ENCODE measurements around the gene TGFBR3.

TGFBR3 gene

DNA sequence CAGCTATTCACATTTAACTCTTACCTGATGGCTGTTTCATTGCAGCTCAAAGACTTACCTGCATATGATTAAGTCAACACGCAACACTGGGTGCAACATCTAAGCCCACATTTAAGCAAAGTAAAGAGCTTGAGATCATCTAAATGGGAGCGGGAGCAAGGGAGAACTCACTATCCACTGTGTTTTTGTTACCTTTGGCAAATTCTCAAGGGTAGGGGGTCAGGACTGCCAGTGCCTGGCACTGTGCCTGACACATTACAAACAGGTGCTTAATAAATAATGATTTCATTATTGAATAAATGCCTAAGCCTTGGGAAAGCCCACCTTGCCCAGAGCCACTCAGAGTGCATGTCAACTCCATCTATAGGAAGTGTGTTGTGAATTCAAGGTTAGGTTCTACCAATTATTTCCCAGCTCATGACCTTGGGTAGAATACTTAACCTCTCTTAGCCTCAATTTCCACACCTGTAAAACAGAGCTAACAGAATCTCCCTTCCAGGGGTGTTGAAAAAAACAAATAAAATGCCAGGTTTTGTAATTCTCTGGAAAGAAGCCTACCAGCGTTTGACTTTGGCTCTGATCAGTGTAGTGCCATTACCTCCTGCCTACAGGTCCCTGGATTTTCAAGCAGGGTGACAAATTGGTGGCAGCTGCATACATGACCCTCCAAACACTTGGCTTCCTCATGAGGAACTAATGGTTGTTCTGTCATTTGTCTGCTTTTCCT lies 109.7 kb downstream of the TGFBR3 start:
- no peak for DNase-seq

DNA sequence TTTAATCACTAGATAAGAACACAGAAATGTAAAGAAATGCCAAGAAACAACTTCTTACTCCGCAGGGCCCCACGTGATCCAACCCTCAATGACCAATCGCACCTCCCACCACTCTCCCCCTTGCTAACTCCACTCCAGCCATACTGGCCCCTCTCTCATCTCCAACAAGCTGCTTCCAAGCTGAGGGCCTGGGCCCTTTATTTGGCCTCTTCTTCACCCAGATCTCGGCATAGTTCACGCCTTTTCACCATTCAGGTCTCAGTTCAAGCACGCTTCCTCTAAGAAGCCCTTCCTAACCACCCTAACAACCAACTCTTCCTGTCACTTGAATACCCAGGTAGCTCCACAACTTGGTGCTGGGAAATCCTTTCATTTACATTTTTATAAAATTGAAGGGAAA lies 110.7 kb downstream of the TGFBR3 start:
- DNase-seq: no peak

DNA sequence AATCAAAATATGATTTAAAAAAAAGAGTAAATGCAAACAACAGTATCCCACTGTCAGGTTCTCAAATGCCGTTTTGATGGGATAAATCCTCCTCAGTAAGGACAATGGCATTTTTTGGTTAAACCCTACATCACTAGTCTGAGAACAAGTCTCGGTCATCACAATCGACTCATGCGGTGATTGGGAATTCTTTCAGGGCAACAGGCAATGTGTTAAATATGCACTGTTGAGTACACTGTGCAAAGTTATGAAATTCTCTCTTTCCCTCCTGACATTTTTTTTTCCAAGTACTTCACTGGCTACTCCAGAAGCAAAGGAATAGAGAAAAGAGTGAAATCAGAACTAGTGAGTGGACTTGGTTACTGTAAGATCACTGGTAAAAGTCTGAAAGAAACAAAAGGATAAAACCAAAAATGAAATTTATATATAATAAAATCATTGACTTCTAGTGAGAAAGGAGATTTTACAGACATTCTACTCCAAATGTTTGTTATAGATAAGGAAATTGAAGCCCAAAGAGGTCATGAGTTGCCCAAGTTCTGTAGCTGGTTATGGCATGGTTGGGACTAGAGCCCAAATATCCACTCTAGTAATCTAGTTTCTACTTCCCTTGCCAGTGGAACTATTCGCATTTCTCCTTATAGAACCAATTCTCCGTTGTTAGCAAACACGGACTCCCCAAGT lies 111.3 kb downstream of the TGFBR3 start:
- DNase-seq: no peak

GRCh38 chr1:91771717-91772116 lies 114.2 kb downstream of the TGFBR3 start:
- DNase-seq: no peak

DNA sequence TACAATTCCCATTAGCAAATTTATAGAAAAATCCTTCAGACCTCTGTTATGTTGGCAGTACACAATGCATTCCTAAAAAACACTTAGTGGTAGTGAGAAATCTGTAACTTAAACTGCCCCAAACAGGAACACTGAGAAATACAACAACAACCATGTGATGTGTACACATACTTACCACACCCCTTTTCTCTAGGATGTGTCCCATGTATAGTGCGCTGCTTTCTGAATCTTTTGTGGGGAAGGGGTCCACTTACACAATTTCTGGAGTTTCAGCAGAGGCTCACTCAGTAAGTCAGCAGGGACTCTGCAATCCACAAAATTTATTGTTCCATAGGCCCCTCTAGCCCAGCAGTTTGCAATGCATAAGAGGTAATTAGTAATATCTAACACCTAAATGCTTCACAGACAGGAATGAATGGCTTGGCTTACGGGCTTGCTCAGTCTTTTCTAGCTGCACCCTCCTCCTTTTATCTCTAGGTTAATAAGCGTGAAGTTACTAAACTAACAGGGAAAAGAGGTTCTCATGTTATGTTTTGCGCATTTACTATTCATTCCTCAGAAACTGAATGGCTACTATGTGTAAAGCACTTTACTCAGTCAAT lies 115.2 kb downstream of the TGFBR3 start:
- no peak for DNase-seq

DNA sequence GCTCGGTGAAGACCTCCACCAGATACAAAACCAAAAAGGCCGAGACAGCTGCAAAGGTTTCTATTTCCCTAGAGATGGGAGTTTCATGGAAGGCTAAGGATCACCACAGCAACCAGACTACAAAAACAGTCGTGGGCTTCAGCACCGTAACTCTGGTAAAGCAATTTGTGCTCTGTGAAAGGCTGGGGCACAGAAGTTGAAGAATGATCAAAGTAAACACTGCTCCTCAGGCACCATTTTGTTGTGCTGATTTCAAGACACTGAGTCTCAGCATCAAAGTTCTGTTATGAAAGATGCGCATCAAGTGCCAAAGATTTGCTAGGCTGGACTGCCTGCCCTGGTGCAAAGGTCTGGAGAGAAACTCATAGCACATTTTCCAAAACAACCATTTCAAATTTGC lies 116.2 kb downstream of the TGFBR3 start:
- DNase-seq: no peak

DNA sequence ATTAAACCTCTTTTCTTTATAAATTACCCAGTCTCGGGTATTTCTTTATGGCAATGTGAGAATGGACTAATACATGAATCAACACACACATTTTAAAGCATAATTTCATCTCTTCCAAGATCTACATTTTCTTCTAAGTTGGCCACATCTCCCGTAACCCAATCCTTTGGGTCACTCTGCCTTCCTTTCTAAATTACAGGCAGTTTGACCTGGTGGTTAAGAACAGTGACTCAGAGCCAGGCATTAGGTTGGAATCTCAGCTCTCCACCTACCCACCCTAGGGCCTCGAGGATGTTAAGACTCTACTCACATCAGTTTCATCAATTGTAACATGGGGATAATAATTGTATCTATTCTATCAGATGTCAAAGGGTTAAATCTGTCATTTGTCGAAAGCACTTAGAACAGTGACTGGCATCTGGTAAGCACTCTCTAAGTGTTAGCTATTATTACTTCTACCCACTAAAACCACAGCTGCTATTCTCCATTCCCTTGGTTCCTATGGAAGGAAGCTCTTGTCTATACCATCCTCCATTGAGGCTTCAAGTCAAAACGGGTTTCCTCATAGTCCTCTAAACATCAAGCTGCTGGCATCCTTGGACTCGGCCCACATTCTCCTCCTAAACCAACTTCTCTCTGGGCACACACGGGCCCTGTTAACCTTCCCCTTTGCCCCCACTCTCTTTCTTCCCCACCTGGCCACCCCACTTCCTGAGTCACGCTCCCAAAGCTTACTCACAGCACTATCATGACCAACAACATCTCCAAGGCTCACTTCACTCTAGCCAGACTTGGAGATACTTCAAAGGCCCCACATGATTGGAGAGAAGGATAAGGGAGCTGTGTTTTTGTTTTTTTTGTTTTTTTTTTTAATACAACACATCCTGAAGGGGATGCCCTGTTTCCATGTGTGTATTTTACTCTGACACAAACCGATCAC lies 116.9 kb downstream of the TGFBR3 start:
- DNase-seq: no peak

DNA sequence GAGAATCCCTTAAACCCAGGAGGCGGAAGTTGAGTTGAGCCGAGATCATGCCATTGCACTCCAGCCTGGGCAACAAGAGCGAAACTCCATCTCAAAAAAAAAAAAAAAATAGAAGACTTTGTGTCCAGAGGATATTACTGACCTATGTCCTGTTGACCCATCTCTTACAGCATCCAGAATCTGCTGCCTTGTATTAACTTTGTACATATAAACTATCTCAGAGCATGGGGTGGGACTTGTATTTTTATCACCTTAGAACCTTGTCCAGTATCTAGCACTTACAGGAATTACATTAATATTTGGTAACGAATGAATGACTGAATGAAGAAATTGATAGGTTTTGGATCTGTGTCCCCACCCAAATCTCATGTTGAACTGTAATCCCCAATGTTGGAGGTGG lies 117.8 kb downstream of the TGFBR3 start:
- no peak for DNase-seq

DNA sequence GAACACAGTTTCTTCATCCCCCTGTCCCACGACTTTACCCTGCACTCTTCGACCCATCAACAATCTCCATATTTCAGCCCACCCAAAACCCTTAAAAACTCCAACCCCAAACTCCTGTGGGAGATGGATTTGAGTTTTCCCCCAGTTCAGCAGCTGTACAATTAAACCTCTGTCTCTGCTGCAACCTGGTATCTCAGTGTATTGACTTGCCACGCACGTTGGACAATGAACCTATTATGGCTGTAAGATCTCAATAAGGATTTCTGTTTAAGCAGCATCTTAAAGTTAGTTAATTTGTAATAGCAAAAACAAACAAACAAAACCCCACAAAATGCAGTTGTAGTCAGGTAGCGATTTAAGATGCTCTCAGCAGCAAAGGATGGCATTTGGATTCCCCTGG lies 119.1 kb downstream of the TGFBR3 start:
- DNase-seq: no peak

DNA sequence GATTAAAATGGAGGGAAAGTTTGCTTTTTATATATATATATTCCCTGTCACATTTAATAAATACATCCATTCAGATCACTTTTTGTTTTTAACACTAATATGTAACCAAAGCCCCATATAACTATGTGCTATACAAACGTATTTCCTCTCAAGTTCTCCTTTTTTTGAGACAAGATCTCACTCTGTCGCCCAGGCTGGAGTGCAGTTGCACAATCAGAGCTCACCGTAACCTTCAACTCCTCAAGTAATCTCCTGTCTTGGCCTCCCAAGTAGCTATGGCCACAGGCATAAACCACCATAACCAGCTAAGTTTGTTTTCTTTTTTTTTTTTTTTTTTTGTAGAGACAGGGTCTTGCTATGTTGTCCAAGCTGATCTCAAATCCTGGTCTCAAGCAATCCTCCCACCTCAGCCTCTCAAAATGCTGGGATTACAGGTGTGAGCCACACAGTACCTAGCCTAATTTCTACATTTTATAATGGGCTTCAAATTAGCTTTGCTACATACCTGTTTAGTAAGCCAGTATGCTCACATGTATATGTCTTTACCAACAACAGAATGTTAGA lies 120.0 kb downstream of the TGFBR3 start:
- DNase-seq: no peak

DNA sequence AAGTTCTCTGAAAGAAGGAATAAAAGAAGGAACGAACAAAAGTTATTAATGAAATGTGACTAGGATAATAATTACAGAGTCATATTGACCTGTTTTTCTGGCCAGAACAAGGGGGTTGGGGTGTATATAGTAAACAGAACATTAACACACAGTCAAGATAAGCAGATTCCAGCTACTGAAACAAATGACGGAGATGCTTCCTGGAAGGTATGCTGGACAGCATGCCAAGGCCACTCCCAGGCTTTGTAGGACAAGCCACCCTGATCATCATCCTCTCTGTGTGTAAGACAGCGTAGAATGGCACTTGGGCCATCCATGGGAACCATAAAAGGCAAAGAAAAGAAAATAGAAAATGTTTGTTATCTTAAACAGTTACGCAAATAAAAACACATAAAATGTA lies 120.7 kb downstream of the TGFBR3 start:
- no peak for DNase-seq

DNA sequence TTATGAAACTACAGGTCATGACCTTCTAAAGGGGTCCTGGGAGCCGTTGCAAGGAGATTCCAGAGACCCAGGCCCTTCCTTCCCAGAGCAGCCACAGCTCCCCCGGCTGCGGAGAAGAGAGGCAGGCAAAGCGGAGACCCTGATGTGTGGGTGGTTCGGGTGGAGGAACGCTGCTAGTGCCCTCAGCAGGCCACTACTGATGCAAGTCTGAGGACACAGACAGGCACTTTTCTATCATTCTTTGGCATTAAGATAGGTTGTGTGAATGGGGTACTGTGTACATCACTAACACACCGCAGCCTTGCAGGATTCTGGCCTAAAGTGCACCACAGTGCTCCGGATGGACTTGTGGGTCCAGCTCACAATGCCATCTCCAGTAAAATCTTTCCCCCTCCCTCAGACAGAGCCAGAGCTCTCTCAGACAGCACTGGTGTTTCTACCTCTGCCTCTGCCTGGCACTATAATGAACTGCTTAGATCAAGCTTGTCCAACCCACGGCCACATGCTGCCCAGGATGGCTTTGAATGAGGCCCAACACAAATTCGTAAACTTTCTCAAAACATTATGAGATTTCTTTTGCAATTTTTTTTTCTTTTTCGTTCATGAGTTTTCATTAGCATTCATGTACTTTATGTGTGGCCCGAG lies 121.4 kb downstream of the TGFBR3 start:
- no peak for DNase-seq

DNA sequence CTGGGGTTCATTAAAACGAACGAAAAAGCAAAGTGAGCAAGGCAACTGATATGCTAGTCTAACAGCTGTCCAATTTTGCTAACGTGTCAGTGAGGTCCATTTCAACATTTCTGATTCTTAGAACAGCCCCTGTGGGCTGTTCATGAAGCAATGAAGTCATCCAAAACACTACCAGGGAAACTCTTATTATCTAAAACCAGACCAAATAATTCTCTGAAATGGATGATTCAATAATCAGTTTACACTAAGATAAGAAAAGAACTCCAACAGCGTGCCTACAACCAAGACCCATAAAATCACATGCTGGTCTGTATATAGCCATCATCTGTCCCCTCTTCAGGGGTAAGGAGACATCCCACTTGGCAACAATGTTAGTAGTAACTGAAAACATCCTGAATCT lies 122.7 kb downstream of the TGFBR3 start:
- no peak for DNase-seq

- no peak for DNase-seq
Observed at GRCh38 chr1:91761295-91761721, 124.6 kb downstream of the TGFBR3 start.

DNA sequence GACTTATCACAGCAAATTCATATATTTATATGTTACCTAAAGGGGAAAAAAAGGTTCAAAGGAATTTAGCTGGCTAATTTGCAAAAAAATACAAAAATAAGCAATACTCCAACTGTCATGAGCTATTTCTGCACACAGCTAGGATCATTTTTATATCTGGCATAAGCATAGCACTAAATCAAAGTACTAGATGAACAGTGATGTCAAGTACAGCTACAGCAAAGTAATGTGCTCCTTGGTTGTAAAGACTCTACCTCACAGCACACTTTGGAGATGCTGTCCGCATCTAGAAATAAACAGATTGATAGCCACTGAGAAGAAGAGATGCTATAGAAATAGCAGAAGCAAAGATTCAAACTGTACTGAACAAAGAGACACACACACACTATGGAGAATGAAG lies 125.4 kb downstream of the TGFBR3 start:
- DNase-seq: no peak

- no peak for DNase-seq
Observed at GRCh38 chr1:91759076-91759475, 126.9 kb downstream of the TGFBR3 start.

DNA sequence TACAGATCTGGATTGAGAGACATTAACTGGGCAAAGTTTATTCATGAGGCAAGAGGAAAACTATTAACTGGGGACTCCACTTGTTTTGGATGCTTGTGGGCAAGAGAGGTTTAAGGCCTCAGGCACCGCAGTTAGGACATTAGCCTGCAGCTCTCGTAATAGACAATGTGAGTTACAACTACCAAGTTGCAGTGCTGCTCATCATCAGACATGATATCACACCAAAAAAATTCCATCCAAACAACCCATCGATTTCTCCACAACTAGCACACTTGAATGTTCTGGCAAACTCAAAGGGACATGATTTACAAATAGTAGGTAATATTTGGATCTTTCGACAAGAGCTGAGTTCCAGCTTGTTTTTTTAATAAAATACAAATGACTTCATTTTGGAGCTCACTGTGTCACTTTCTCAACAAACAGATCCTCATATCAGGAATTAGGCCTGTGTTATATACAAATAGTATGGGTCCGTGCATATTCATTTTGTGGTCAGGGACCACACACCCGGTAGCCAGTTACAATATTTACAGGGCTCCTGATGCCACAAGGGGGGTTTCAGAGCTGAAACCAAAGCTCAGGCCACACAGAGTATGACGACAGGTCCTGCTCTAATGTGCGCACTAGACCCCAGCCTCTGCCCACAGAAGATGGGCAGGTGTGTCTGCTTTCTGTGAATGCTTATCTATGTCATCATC lies 128.0 kb downstream of the TGFBR3 start:
- no peak for DNase-seq

GRCh38 chr1:91755702-91756287 lies 130.2 kb downstream of the TGFBR3 start:
- DNase-seq: no peak

- DNase-seq: no peak
Observed at GRCh38 chr1:91754816-91755580, 131.0 kb downstream of the TGFBR3 start.

DNA sequence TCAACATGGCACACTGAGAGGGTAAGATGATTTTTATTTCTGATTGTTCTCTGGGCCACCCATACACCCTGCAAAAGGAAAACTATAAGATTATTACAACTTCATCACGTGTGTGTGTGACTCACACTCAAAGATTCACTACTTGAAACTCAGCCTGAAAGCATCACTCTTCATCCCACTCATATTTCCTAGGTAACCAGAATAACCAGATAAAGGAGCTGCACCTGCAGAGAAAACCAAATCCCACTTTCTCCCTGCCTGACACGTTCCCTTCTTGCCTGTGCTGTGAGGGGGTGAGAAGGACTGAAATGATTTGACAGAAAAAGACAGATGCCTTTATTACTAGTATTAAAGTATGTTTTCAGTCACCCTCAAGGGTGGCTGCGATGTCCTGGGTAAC lies 131.6 kb downstream of the TGFBR3 start:
- no peak for DNase-seq

Data from central memory CD4-positive, alpha-beta T cell (primary cell).